ENCODE data around the gene TSLP. TPM values are rescaled to one million over a fixed set of nuclear protein-coding genes. Genes with fewer than 3 reads are reported as not detected.

The TSLP gene
- total and polyA plus RNA-seq, 2 donors (not counting 3 experiments of a cell fraction or from before 2014, with no cell fraction given): not detected

DNA sequence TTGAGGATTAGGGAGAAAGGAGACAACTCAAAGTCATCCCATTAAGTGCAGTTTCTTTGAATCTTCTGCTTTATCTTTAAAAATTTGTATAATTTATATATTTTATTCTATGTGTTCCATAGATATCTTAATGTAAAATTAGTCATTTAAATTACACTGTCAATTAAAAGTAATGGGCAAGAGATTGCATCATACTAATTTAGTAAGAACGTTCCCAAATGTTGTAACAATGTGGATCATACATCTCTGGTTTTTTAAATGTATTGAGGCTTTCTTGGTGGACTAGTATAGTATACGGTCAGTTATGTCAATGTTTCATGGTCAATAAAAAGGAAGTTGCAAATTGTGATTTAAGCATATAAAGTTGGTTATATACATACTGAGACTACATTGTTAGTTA, 6.2 kb downstream of the TSLP start:
- Histone ChIP-seq H3K79me2 (ENCODE audit: control insufficient read depth, insufficient read depth, low read length) (no peaks in the 10 kb centered on the region), H3K36me3 (ENCODE audit: control insufficient read depth in 2 of 2, extremely low read depth in 1 of 2, insufficient read depth in 2 of 2, low read length in 2 of 2) (no peaks in the 10 kb centered on the region), H3K9me1 (replicated peaks; ENCODE audit: control insufficient read depth, extremely low read depth, insufficient read depth, low read length) (no peaks in the 10 kb centered on the region), H3K9ac (replicated peaks; ENCODE audit: extremely low read depth, insufficient read depth, low read length) (no peak overlapping the region), H3K4me2 (ENCODE audit: insufficient read depth, low read length) (no peak overlapping the region), H3K4me1 (ENCODE audit: control insufficient read depth, extremely low read depth, insufficient read depth, low read length) (peaks cover 3% of the 10 kb centered on the region), H3K9me3 (replicated peaks; ENCODE audit: control insufficient read depth, insufficient read depth, low read length) (no peaks in the 10 kb centered on the region), H3K4me3 (replicated peaks in 1 of 3; ENCODE audit: insufficient read depth in 1 of 3, low read depth in 1 of 3, low read length in 3 of 3) (no peak overlapping the region), H4K20me1 (replicated peaks; ENCODE audit: control insufficient read depth, extremely low read depth, insufficient read depth, low read length) (no peaks in the 10 kb centered on the region), H3K27ac (ENCODE audit: insufficient read depth, low read depth, low read length) (no peak overlapping the region), H2AFZ (ENCODE audit: low read depth, low read length) (no peak overlapping the region), H3K27me3 (ENCODE audit: control insufficient read depth in 2 of 2, insufficient read depth in 2 of 2, low read length in 2 of 2) (peaks cover 21 to 54% of the 10 kb centered on the region in 2 experiments)
- dilution Hi-C loops (cut with MboI; ENCODE audit: extremely low pct_ligation_motif_present, low sequenced_read_pairs) (no loop called here), intact Hi-C loops (cut with micrococcal nuclease) (no loop called here)
- POLR2A ChIA-PET: no interaction called here
- TF ChIP-seq JUN (IDR thresholded peaks at IDR 0.05; ENCODE audit: borderline replicate concordance, insufficient read depth, insufficient read length, low read depth) (no peak), MYC (IDR thresholded peaks at IDR 0.05; ENCODE audit: low read depth, low read length) (no peak), FOS (IDR thresholded peaks at IDR 0.05; ENCODE audit: borderline replicate concordance, insufficient read depth, low read length) (no peak), GATA2 (IDR thresholded peaks at IDR 0.05; ENCODE audit: insufficient read depth, insufficient read length, low read depth, low read length) (no peak), POLR2AphosphoS5 (IDR thresholded peaks at IDR 0.05; ENCODE audit: insufficient read depth, low read depth, low read length) (no peak), POLR2A (IDR thresholded peaks at IDR 0.05; ENCODE audit: low read depth, low read length) (no peak), EZH2 (IDR thresholded peaks at IDR 0.05; ENCODE audit: borderline replicate concordance, low read depth, low read length, severe bottlenecking) (no peak)
- TF ChIP-seq, protein P1, sequence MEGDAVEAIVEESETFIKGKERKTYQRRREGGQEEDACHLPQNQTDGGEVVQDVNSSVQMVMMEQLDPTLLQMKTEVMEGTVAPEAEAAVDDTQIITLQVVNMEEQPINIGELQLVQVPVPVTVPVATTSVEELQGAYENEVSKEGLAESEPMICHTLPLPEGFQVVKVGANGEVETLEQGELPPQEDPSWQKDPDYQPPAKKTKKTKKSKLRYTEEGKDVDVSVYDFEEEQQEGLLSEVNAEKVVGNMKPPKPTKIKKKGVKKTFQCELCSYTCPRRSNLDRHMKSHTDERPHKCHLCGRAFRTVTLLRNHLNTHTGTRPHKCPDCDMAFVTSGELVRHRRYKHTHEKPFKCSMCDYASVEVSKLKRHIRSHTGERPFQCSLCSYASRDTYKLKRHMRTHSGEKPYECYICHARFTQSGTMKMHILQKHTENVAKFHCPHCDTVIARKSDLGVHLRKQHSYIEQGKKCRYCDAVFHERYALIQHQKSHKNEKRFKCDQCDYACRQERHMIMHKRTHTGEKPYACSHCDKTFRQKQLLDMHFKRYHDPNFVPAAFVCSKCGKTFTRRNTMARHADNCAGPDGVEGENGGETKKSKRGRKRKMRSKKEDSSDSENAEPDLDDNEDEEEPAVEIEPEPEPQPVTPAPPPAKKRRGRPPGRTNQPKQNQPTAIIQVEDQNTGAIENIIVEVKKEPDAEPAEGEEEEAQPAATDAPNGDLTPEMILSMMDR (IDR thresholded peaks at IDR 0.05; ENCODE audit: extremely low read depth in 1 of 2, insufficient read depth in 1 of 2, low read depth in 1 of 2, low read length in 2 of 2): no peak
- TF ChIP-seq, protein P2, sequence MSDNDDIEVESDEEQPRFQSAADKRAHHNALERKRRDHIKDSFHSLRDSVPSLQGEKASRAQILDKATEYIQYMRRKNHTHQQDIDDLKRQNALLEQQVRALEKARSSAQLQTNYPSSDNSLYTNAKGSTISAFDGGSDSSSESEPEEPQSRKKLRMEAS (IDR thresholded peaks at IDR 0.05; ENCODE audit: insufficient read depth, insufficient read length): no peak
- no TSS peak for BruUV-seq (replicated peaks)
- CTCF ChIA-PET: no interaction called here
- FAIRE-seq: no peak
- no peak for DNase-seq (ENCODE audit: low read depth, low spot score)
